GM23338 (cell line): Measurements from ENCODE around the gene MOB2. TPM values are rescaled to one million over a fixed set of nuclear protein-coding genes. Genes with fewer than 3 reads are reported as not detected.

Source experiments
- ATAC-seq: fragments of 200-7000 bp; cut with Tn5 transposase; 3 replicates; pipeline ENCODE4 v1.9.1; 2020
- DNase-seq: peaks from one replicate; pipeline ENCODE4 v3.0.0-alpha.2; 2015; ENCODE audit warnings: low spot score
- H2AFZ ChIP-seq: fragments of 200-600 bp; sonication (generic); 2 replicates; pipeline ENCODE4 v1.8.0; 2016; ENCODE audit warnings: antibody characterized with exemption, mild to moderate bottlenecking, moderate library complexity
- H3F3A ChIP-seq: fragments of 200-600 bp; sonication (generic); replicated peaks from 2 replicates; pipeline ENCODE4 v1.8.0; 2017; ENCODE audit warnings: antibody characterized with exemption, mixed run types, low read depth
- H3K27ac ChIP-seq: fragments of 200-600 bp; sonication (generic); 2 replicates; pipeline ENCODE4 v1.6.1; 2016; ENCODE audit warnings: low read depth
- H3K27me3 ChIP-seq: fragments of 200-600 bp; sonication (generic); 2 replicates; pipeline ENCODE4 v1.8.0; 2016; ENCODE audit warnings: mild to moderate bottlenecking, mixed run types, moderate library complexity; ENCODE audit not compliant: insufficient read depth
- H3K36me3 ChIP-seq: fragments of 200-600 bp; sonication (generic); 2 replicates; pipeline ENCODE4 v1.8.0; 2016; ENCODE audit warnings: mild to moderate bottlenecking; ENCODE audit not compliant: insufficient read depth
- H3K4me1 ChIP-seq: fragments of 200-600 bp; sonication (generic); 2 replicates; pipeline ENCODE4 v1.8.0; 2016; ENCODE audit warnings: mild to moderate bottlenecking, moderate library complexity; ENCODE audit not compliant: insufficient read depth
- H3K4me2 ChIP-seq: fragments of 200-600 bp; sonication (generic); 2 replicates; pipeline ENCODE4 v1.7.1; 2017; ENCODE audit warnings: mixed run types
- H3K4me3 ChIP-seq: fragments of 200-600 bp; sonication (generic); 2 replicates; pipeline ENCODE4 v1.6.1; 2016; ENCODE audit warnings: mixed run types
- H3K79me2 ChIP-seq: fragments of 200-600 bp; sonication (generic); replicated peaks from 2 replicates; pipeline ENCODE4 v1.8.0; 2017; ENCODE audit warnings: mild to moderate bottlenecking; ENCODE audit not compliant: insufficient read depth
- H3K9me2 ChIP-seq: fragments of 200-600 bp; sonication (generic); 2 replicates; pipeline ENCODE4 v1.8.0; 2017; ENCODE audit not compliant: insufficient read depth
- H4K20me1 ChIP-seq: fragments of 200-600 bp; sonication (generic); replicated peaks from 2 replicates; pipeline ENCODE4 v1.8.0; 2017; ENCODE audit warnings: mild to moderate bottlenecking; ENCODE audit not compliant: insufficient read depth
- H3K27ac Mint-ChIP-seq: 2 replicates; pipeline ENCODE4 v1.8.0; 2020; ENCODE audit warnings: inconsistent platforms, mild to moderate bottlenecking, moderate library complexity, mixed read lengths
- H3K27me3 Mint-ChIP-seq: 3 replicates; pipeline ENCODE4 v1.8.0; 2022; ENCODE audit warnings: low read depth, mild to moderate bottlenecking, moderate library complexity, mixed read lengths, inconsistent platforms; ENCODE audit not compliant: insufficient read depth, poor library complexity
- H3K36me3 Mint-ChIP-seq: 3 replicates; pipeline ENCODE4 v1.8.0; 2021; ENCODE audit warnings: low read depth, mild to moderate bottlenecking, inconsistent platforms, moderate library complexity, mixed read lengths
- H3K4me1 Mint-ChIP-seq: 3 replicates; pipeline ENCODE4 v1.8.0; 2020; ENCODE audit warnings: mild to moderate bottlenecking, inconsistent platforms, mixed read lengths
- H3K4me3 Mint-ChIP-seq: 3 replicates; pipeline ENCODE4 v1.8.0; 2021; ENCODE audit warnings: moderate library complexity, mild to moderate bottlenecking, inconsistent platforms, mixed read lengths
- H3K9me3 Mint-ChIP-seq: 3 replicates; pipeline ENCODE4 v1.8.0; 2020; ENCODE audit warnings: moderate library complexity, mild to moderate bottlenecking, inconsistent platforms, mixed read lengths
- CREB1 ChIP-seq: fragments of 250-450 bp; sonication (Bioruptor Pico); IDR thresholded peaks from 2 replicates; pipeline ENCODE4 v1.5.0; 2020; ENCODE audit warnings: low read depth, mild to moderate bottlenecking, moderate library complexity
- CTCF ChIP-seq, 2 experiments: fragments of 200-600 bp in 1 of 2; sonication (generic) in 1 of 2; conservative IDR thresholded peaks; 2 replicates each; pipeline versions ENCODE4 v1.5.1 to v1.6.1; 2016 to 2017; ENCODE audit warnings: antibody characterized with exemption in 2 of 2, low read depth in 2 of 2, mild to moderate bottlenecking in 2 of 2, moderate library complexity in 1 of 2
- ETS1 ChIP-seq: IDR thresholded peaks from 2 replicates; pipeline ENCODE4 v1.6.1; 2016; ENCODE audit warnings: antibody characterized with exemption
- EZH2 ChIP-seq: fragments of 200-600 bp; sonication (generic); IDR thresholded peaks from one replicate; pipeline ENCODE4 v1.8.0; 2017; ENCODE audit warnings: antibody characterized with exemption, mild to moderate bottlenecking, low read depth; ENCODE audit not compliant: unreplicated experiment
- EZH2phosphoT487 ChIP-seq: fragments of 200-600 bp; sonication (generic); IDR thresholded peaks from one replicate; pipeline ENCODE4 v1.8.1; 2018; ENCODE audit warnings: antibody characterized with exemption; ENCODE audit not compliant: unreplicated experiment
- JUNB ChIP-seq: IDR thresholded peaks from one replicate; pipeline ENCODE4 v1.6.1; 2016; ENCODE audit warnings: antibody characterized with exemption; ENCODE audit not compliant: unreplicated experiment
- NANOG ChIP-seq: IDR thresholded peaks from 2 replicates; pipeline ENCODE4 v1.6.1; 2016; ENCODE audit warnings: antibody characterized with exemption, borderline replicate concordance
- POLR2AphosphoS5 ChIP-seq: IDR thresholded peaks from 2 replicates; pipeline ENCODE4 v1.6.1; 2016; ENCODE audit warnings: antibody characterized with exemption, low read depth
- STAT1 ChIP-seq: IDR thresholded peaks from one replicate; pipeline ENCODE4 v1.6.1; 2016; ENCODE audit warnings: antibody characterized with exemption; ENCODE audit not compliant: unreplicated experiment
- ZNF114 ChIP-seq: fragments of 250-450 bp; sonication (Bioruptor Pico); IDR thresholded peaks from 2 replicates; pipeline ENCODE4 v1.5.0; 2020; ENCODE audit warnings: mild to moderate bottlenecking, moderate library complexity
- ZNF331 ChIP-seq: fragments of 250-450 bp; sonication (Bioruptor Pico); IDR thresholded peaks from 2 replicates; pipeline ENCODE4 v1.5.0; 2020; ENCODE audit warnings: low read depth, mild to moderate bottlenecking, moderate library complexity
- ZNF462 ChIP-seq: fragments of 250-450 bp; sonication (Bioruptor Pico); IDR thresholded peaks from 2 replicates; pipeline ENCODE4 v1.5.0; 2020; ENCODE audit warnings: mild to moderate bottlenecking, moderate library complexity
- polyA plus RNA-seq: library from polyadenylated mRNA; unstranded; fragments of >200 nt; fragmentation: Nextera tagmentation; extraction: Ambion mirVana; gene quantifications from 2 replicates; pipeline ENCODE4 v1.2.1, GENCODE V29; 2016
- total RNA-seq: library from RNA; depleted of rRNA; stranded (reverse); fragments of >200 nt; shearing (Covaris generic); gene quantifications from 2 replicates; pipeline ENCODE4 v1.2.3, GENCODE V29; 2014
- TF ChIP-seq, protein P1 (sequence below): IDR thresholded peaks from one replicate; pipeline ENCODE4 v1.6.1; 2018; ENCODE audit warnings: antibody characterized with exemption; ENCODE audit not compliant: unreplicated experiment

MOB2 gene
- total and polyA plus RNA-seq, 2 experiments from 2014 or later: 10.1 to 19.7 TPM

GRCh38 chr11:1481861-1482441, 4.6 kb downstream of the MOB2 start:
- H3K27ac ChIP-seq: no peak overlapping the region
- no peak overlapping the region for H3K4me3 ChIP-seq
- H3K4me1 ChIP-seq: no peaks in the 10 kb centered on the region
- Mint-ChIP-seq H3K27me3 (peaks cover 11% of the 10 kb centered on the region), H3K36me3 (peaks cover 5% of the 10 kb centered on the region; the same call in 1 of the 3 replicates), H3K9me3 (no peaks in the 10 kb centered on the region; the same call in 2 of the 3 replicates), H3K4me1 (peaks cover 5% of the 10 kb centered on the region; the same call in 2 of the 3 replicates), H3K4me3 (no peak overlapping the region), H3K27ac (no peak overlapping the region)
- no peaks in the 10 kb centered on the region for H3K36me3 ChIP-seq
- H4K20me1 ChIP-seq: no peaks in the 10 kb centered on the region; the same call in 1 of the 2 replicates
- no peaks in the 10 kb centered on the region for H3K27me3 ChIP-seq
- no peaks in the 10 kb centered on the region for H3K9me2 ChIP-seq
- no peak overlapping the region for H2AFZ ChIP-seq
- TF ChIP-seq ZNF331 (no peak), EZH2phosphoT487 (no peak), EZH2 (no peak), ZNF114 (CRISPR knock-in tag) (no peak), STAT1 (no peak), ETS1 (no peak), NANOG (no peak), CREB1 (CRISPR knock-in tag) (no peak), POLR2AphosphoS5 (no peak), ZNF462 (CRISPR knock-in tag) (no peak), JUNB (no peak), CTCF (conservative IDR thresholded peaks at IDR 0.05; ENCODE audit: low read depth in 2 of 2) (no peak)
- TF ChIP-seq, protein P1, sequence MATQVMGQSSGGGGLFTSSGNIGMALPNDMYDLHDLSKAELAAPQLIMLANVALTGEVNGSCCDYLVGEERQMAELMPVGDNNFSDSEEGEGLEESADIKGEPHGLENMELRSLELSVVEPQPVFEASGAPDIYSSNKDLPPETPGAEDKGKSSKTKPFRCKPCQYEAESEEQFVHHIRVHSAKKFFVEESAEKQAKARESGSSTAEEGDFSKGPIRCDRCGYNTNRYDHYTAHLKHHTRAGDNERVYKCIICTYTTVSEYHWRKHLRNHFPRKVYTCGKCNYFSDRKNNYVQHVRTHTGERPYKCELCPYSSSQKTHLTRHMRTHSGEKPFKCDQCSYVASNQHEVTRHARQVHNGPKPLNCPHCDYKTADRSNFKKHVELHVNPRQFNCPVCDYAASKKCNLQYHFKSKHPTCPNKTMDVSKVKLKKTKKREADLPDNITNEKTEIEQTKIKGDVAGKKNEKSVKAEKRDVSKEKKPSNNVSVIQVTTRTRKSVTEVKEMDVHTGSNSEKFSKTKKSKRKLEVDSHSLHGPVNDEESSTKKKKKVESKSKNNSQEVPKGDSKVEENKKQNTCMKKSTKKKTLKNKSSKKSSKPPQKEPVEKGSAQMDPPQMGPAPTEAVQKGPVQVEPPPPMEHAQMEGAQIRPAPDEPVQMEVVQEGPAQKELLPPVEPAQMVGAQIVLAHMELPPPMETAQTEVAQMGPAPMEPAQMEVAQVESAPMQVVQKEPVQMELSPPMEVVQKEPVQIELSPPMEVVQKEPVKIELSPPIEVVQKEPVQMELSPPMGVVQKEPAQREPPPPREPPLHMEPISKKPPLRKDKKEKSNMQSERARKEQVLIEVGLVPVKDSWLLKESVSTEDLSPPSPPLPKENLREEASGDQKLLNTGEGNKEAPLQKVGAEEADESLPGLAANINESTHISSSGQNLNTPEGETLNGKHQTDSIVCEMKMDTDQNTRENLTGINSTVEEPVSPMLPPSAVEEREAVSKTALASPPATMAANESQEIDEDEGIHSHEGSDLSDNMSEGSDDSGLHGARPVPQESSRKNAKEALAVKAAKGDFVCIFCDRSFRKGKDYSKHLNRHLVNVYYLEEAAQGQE: no peak
- no peak overlapping the region for H3K4me2 ChIP-seq
- no peaks in the 10 kb centered on the region; the same call in 1 of the 2 replicates for H3K79me2 ChIP-seq
- DNase-seq (no peak), ATAC-seq (no peak)
- no peaks in the 10 kb centered on the region for H3F3A ChIP-seq
